ENCODE measurements around the gene STPG2. TPM values are rescaled to one million over a fixed set of nuclear protein-coding genes. Genes with fewer than 3 reads are reported as not detected.

The STPG2 gene
- total and polyA plus RNA-seq, 2 donors (not counting 3 experiments of a cell fraction or from before 2014, with no cell fraction given): not detected

GRCh38 chr4:98081936-98082335 is 61.3 kb downstream of the STPG2 start:
- H2AFZ ChIP-seq (ENCODE audit: low read depth, low read length): no peak overlapping the region
- DNase-seq (ENCODE audit: low read depth, low spot score): no peak
- H3K4me2 ChIP-seq (ENCODE audit: insufficient read depth, low read length): no peak overlapping the region
- intact Hi-C loops (cut with micrococcal nuclease): no loop called here
- CTCF ChIA-PET: no interaction called here
- H3K79me2 ChIP-seq (ENCODE audit: control insufficient read depth, insufficient read depth, low read length): no peaks in the 10 kb centered on the region
- H3K4me3 ChIP-seq (replicated peaks in 1 of 3; ENCODE audit: insufficient read depth in 1 of 3, low read depth in 1 of 3, low read length in 3 of 3): no peak overlapping the region
- POLR2A ChIA-PET: no interaction called here
- H3K36me3 ChIP-seq (ENCODE audit: control insufficient read depth in 2 of 2, extremely low read depth in 1 of 2, insufficient read depth in 2 of 2, low read length in 2 of 2): no peaks in the 10 kb centered on the region
- BruUV-seq (replicated peaks): no TSS peak
- TF ChIP-seq EZH2 (IDR thresholded peaks at IDR 0.05; ENCODE audit: borderline replicate concordance, low read depth, low read length, severe bottlenecking) (no peak), POLR2A (IDR thresholded peaks at IDR 0.05; ENCODE audit: low read depth, low read length) (no peak), GATA2 (IDR thresholded peaks at IDR 0.05; ENCODE audit: insufficient read depth, insufficient read length, low read depth, low read length) (no peak), MYC (IDR thresholded peaks at IDR 0.05; ENCODE audit: low read depth, low read length) (no peak), CTCF (IDR thresholded peaks at IDR 0.05; ENCODE audit: extremely low read depth in 1 of 2, insufficient read depth in 1 of 2, low read depth in 1 of 2, low read length in 2 of 2) (no peak), POLR2AphosphoS5 (IDR thresholded peaks at IDR 0.05; ENCODE audit: insufficient read depth, low read depth, low read length) (no peak), FOS (IDR thresholded peaks at IDR 0.05; ENCODE audit: borderline replicate concordance, insufficient read depth, low read length) (no peak)
- no peak overlapping the region for H3K27ac ChIP-seq (ENCODE audit: insufficient read depth, low read depth, low read length)
- no peak overlapping the region for H3K9ac ChIP-seq (replicated peaks; ENCODE audit: extremely low read depth, insufficient read depth, low read length)
- no peak for FAIRE-seq
- no peaks in the 10 kb centered on the region for H3K4me1 ChIP-seq (ENCODE audit: control insufficient read depth, extremely low read depth, insufficient read depth, low read length)
- dilution Hi-C loops (cut with MboI; ENCODE audit: extremely low pct_ligation_motif_present, low sequenced_read_pairs): no loop called here
- H3K9me1 ChIP-seq (replicated peaks; ENCODE audit: control insufficient read depth, extremely low read depth, insufficient read depth, low read length): no peaks in the 10 kb centered on the region
- H4K20me1 ChIP-seq (replicated peaks; ENCODE audit: control insufficient read depth, extremely low read depth, insufficient read depth, low read length): no peaks in the 10 kb centered on the region
- no peaks in the 10 kb centered on the region for H3K27me3 ChIP-seq (ENCODE audit: control insufficient read depth in 2 of 2, insufficient read depth in 2 of 2, low read length in 2 of 2)
- H3K9me3 ChIP-seq (replicated peaks; ENCODE audit: control insufficient read depth, insufficient read depth, low read length): no peaks in the 10 kb centered on the region

Measured in endothelial cell of umbilical vein (primary cell).